ENCODE results near the gene PCDHA3.
"Not testable (repeated sequence)": the region's sequence is repeated elsewhere in the genome, so short reads cannot be mapped to it uniquely, and the experiment has no call there.

Gene PCDHA3

DNA sequence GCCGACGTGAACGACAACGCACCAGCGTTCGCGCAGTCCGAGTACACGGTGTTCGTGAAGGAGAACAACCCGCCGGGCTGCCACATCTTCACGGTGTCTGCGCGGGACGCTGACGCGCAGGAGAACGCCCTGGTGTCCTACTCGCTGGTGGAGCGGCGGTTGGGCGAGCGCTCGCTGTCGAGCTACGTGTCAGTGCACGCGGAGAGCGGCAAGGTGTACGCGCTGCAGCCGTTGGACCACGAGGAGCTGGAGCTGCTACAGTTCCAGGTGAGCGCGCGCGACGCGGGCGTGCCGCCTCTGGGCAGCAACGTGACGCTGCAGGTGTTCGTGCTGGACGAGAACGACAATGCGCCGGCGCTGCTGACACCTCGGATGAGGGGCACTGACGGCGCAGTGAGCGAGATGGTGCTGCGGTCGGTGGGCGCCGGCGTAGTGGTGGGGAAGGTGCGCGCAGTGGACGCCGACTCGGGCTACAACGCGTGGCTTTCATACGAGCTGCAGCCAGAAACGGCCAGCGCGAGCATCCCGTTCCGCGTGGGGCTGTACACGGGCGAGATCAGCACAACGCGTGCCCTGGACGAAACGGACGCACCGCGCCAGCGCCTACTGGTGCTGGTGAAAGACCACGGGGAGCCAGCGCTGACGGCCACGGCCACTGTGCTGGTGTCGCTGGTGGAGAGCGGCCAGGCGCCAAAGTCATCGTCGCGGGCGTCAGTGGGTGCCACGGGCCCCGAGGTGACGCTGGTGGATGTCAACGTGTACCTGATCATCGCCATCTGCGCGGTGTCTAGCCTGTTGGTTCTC, 49.2 kb downstream of the PCDHA3 start:
- not testable (repeated sequence) for ATAC-seq (ENCODE audit: low read depth); H3K4me3 ChIP-seq (ENCODE audit: severe bottlenecking)

More for the DNA sequence above, 49.2 kb downstream of the PCDHA3 start:
- DNase-seq (ENCODE audit: low spot score); H3K9me3 ChIP-seq (ENCODE audit: severe bottlenecking); H3K27ac ChIP-seq (ENCODE audit: poor library complexity, severe bottlenecking); H3K36me3 ChIP-seq (ENCODE audit: low read depth); H3K27me3 ChIP-seq (ENCODE audit: insufficient read depth, poor library complexity, severe bottlenecking); H3K4me1 ChIP-seq (ENCODE audit: insufficient read depth, poor library complexity, severe bottlenecking): not testable (repeated sequence)
